B cell (primary cell): Measurements from ENCODE around the gene EP400. TPM values are rescaled to one million over a fixed set of nuclear protein-coding genes. Genes with fewer than 3 reads are reported as not detected.

Experiments used
- ATAC-seq: fragments of 200-7000 bp; cut with Tn5 transposase; one replicate; pipeline ENCODE4 v1.10.0; 2021; ENCODE audit warnings: low read depth, mild to moderate bottlenecking, moderate number of reproducible peaks, moderate library complexity
- CTCF ChIA-PET: fragments of 350-600 bp; sonication (Branson Sonifier 250); formaldehyde crosslinking; loops from one replicate; lab custom pipeline; 2021; ENCODE audit warnings: antibody characterized with exemption, inconsistent platforms; lab: Charles Lee
- POLR2A ChIA-PET: fragments of 350-600 bp; sonication (Branson Sonifier 250); formaldehyde crosslinking; loops from one replicate; lab custom pipeline; 2021; ENCODE audit warnings: antibody characterized with exemption; lab: Charles Lee
- DNase-seq: peaks from one replicate; pipeline ENCODE4 v3.0.0; 2013
- H2AFZ ChIP-seq: 2 replicates; pipeline ENCODE4 v1.6.1; 2012; ENCODE audit warnings: mild to moderate bottlenecking, low read depth, low read length; ENCODE audit not compliant: insufficient read depth, poor library complexity, severe bottlenecking
- H3K27ac ChIP-seq, 2 donors: 1 replicate in 1 of 2; 2 replicates in 1 of 2; pipeline ENCODE4 v1.5.1; 2012 to 2013; ENCODE audit warnings: low read length in 2 of 2, mild to moderate bottlenecking in 2 of 2, moderate library complexity in 1 of 2
- H3K27me3 ChIP-seq, 4 experiments: fragments of 200-600 bp in 1 of 4; sonication (generic) in 1 of 4; replicated peaks in 1 of 4; 1 replicate in 2 of 4; 2 replicates in 2 of 4; pipeline versions ENCODE4 v1.6.1 to v1.7.0; 2013 to 2016; ENCODE audit warnings: low read length in 3 of 4, mild to moderate bottlenecking in 2 of 4, mixed read lengths in 1 of 4, moderate library complexity in 1 of 4; ENCODE audit not compliant: insufficient read depth in 4 of 4, control insufficient read depth in 3 of 4; ENCODE audit errors: control extremely low read depth in 1 of 4
- H3K36me3 ChIP-seq, 2 experiments: replicated peaks in 1 of 2; 1 replicate in 1 of 2; 2 replicates in 1 of 2; pipeline versions ENCODE4 v1.6.1 to v1.7.1; 2013; ENCODE audit warnings: low read length in 1 of 2; ENCODE audit not compliant: insufficient read depth in 2 of 2, control insufficient read depth in 1 of 2; ENCODE audit errors: control extremely low read depth in 1 of 2, extremely low read depth in 1 of 2
- H3K4me1 ChIP-seq, 2 donors: fragments of 200-600 bp in 1 of 2; sonication (generic) in 1 of 2; 1 replicate in 1 of 2; 2 replicates in 1 of 2; pipeline versions ENCODE4 v1.5.1 to v1.6.1; 2013 to 2017; ENCODE audit warnings: low read length in 2 of 2; ENCODE audit not compliant: control insufficient read depth in 2 of 2, insufficient read depth in 2 of 2
- H3K4me2 ChIP-seq: replicated peaks from 2 replicates; pipeline ENCODE3; 2012; ENCODE audit warnings: mild to moderate bottlenecking, low read depth, low read length; ENCODE audit not compliant: poor library complexity, severe bottlenecking
- H3K4me3 ChIP-seq, 5 experiments: fragments of 200-600 bp in 1 of 5; sonication (generic) in 1 of 5; 1 replicate in 3 of 5; 2 replicates in 2 of 5; pipeline versions ENCODE4 v1.5.1 to v1.7.0; 2011 to 2016; ENCODE audit warnings: low read length in 4 of 5, mild to moderate bottlenecking in 4 of 5, low read depth in 2 of 5, control low read depth in 1 of 5, moderate library complexity in 1 of 5; ENCODE audit not compliant: insufficient read depth in 1 of 5; ENCODE audit errors: control extremely low read depth in 1 of 5, extremely low read depth in 1 of 5
- H3K79me2 ChIP-seq: fragments of 200-600 bp; sonication (generic); one replicate; pipeline ENCODE4 v1.6.0; 2016; ENCODE audit warnings: low read length; ENCODE audit not compliant: control insufficient read depth, insufficient read depth
- H3K9ac ChIP-seq: fragments of 200-600 bp; sonication (generic); 2 replicates; pipeline ENCODE4 v1.6.1; 2017; ENCODE audit warnings: mild to moderate bottlenecking, low read length, moderate library complexity
- H3K9me3 ChIP-seq, 3 donors: one replicate each; pipeline versions ENCODE4 v1.6.1 to v1.7.1; 2013; ENCODE audit warnings: low read length in 2 of 3; ENCODE audit not compliant: control insufficient read depth in 2 of 3, insufficient read depth in 1 of 3; ENCODE audit errors: control extremely low read depth in 1 of 3
- H4K20me1 ChIP-seq: 2 replicates; pipeline ENCODE4 v1.6.0; 2012; ENCODE audit warnings: mild to moderate bottlenecking, low read length; ENCODE audit not compliant: insufficient read depth, control insufficient read depth, poor library complexity, severe bottlenecking
- H3K27ac Mint-ChIP-seq: one replicate; pipeline ENCODE4 v1.8.0; 2021; ENCODE audit warnings: mixed read lengths
- H3K27me3 Mint-ChIP-seq: one replicate; pipeline ENCODE4 v1.8.0; 2021; ENCODE audit warnings: mixed read lengths
- H3K4me1 Mint-ChIP-seq: one replicate; pipeline ENCODE4 v1.8.0; 2021; ENCODE audit warnings: mixed read lengths
- H3K4me3 Mint-ChIP-seq: one replicate; pipeline ENCODE4 v1.8.0; 2021; ENCODE audit warnings: mixed read lengths
- H3K9me3 Mint-ChIP-seq: one replicate; pipeline ENCODE4 v1.8.0; 2022; ENCODE audit warnings: mixed read lengths; ENCODE audit not compliant: insufficient read depth
- EZH2 ChIP-seq: IDR thresholded peaks from 2 replicates; pipeline ENCODE4 v1.6.1; 2012; ENCODE audit warnings: borderline replicate concordance, low read depth, mild to moderate bottlenecking, moderate library complexity, low read length; ENCODE audit not compliant: insufficient read depth, poor library complexity, severe bottlenecking
- WGBS: methylation state at CpG from one replicate; pipeline ENCODE4 v1.1.5; 2013; ENCODE audit warnings: missing lambda C conversion rate; ENCODE audit not compliant: insufficient coverage; 5-methylcytosine and 5-hydroxymethylcytosine counted together
- intact Hi-C: fragments of 100-400 bp; cut with micrococcal nuclease; formaldehyde crosslinking; loops from one replicate; pipeline ENCODE4 v1.10.0; 2022
- polyA plus RNA-seq: library from polyadenylated mRNA; depleted of rRNA; stranded (reverse); fragments of >200 nt; gene quantifications from 2 replicates; pipeline ENCODE4 v1.2.3, GENCODE V29; 2012
- total RNA-seq, 2 donors: library from RNA; stranded (reverse); fragments of 120-200 nt in 1 of 2; gene quantifications; 1 replicate in 1 of 2; 2 replicates in 1 of 2; pipeline versions ENCODE4 v1.2.3 to v1.2.4, GENCODE V29; 2013 to 2022
- TF ChIP-seq, protein P1 (sequence below): fragments of 200-600 bp; IDR thresholded peaks from one replicate; pipeline ENCODE4 v1.8.0; 2022; ENCODE audit warnings: antibody characterized with exemption, mild to moderate bottlenecking

Gene EP400
- total and polyA plus RNA-seq, 2 donors (not counting 1 experiment from before 2014, with no cell fraction given), result 17.3 to 82.2 TPM

DNA sequence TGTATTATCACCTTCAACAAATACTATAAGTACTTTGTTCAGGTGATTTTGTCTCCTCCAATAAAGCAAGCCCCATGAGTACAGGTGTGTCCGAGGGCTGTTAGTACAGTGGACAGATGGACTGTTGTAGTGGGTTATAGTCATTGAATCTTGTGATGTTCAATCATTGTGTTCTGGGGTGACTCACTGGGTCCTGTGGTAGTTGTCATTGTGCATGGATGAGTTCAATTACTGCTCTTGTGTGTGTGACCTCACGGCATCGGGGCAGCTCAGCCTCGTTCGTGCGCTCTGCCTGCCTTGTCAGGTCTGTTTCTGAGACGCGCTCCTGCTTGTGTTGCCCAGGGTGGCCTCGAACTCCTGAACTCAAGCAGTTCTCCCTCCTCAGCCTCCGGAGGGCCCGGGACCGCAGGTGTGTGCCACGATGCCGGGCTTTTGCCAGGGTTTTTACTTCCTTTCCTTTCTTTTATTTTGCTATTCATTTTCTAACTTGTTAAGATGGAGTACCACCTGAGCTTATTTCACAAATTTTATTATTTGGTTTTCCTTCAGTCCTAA, 122.2 kb downstream of the EP400 start:
- H2AFZ ChIP-seq, result peak overlapping the region; percentile 44
- Mint-ChIP-seq H3K4me1 (peaks cover 70% of the 10 kb centered on the region), H3K4me3 (peak overlapping the region; percentile 80), H3K27ac (peak overlapping the region; percentile 93), H3K27me3 (no peaks in the 10 kb centered on the region), H3K9me3 (no peaks in the 10 kb centered on the region)
- ChIA-PET POLR2A (interaction anchor here (1.0 kb wide), 1 partner anchor 12 kb away, joined by 8 read pairs; no protein-coding TSS in a partner anchor), CTCF (interaction anchor here (1.1 to 1.8 kb wide), 2 partner anchors 9 to 15 kb away, joined by 4 to 7 read pairs; no protein-coding TSS in a partner anchor)
- no peaks in the 10 kb centered on the region for H3K27me3 ChIP-seq
- H3K9me3 ChIP-seq, result no peaks in the 10 kb centered on the region
- peaks cover 43% of the 10 kb centered on the region for H3K79me2 ChIP-seq
- DNase-seq, result peak; percentile 48
- peak overlapping the region; percentile 74 to 80 for H3K27ac ChIP-seq
- peak overlapping the region; percentile 73 for H3K4me2 ChIP-seq
- H3K4me3 ChIP-seq, result peak overlapping the region in 4 of 5 experiments; percentile 41 to 62 (median 57)
- peaks cover 1 to 53% of the 10 kb centered on the region in 2 experiments for H3K36me3 ChIP-seq
- H4K20me1 ChIP-seq, result no peaks in the 10 kb centered on the region
- no peak for TF ChIP-seq EZH2
- TF ChIP-seq, protein P1, sequence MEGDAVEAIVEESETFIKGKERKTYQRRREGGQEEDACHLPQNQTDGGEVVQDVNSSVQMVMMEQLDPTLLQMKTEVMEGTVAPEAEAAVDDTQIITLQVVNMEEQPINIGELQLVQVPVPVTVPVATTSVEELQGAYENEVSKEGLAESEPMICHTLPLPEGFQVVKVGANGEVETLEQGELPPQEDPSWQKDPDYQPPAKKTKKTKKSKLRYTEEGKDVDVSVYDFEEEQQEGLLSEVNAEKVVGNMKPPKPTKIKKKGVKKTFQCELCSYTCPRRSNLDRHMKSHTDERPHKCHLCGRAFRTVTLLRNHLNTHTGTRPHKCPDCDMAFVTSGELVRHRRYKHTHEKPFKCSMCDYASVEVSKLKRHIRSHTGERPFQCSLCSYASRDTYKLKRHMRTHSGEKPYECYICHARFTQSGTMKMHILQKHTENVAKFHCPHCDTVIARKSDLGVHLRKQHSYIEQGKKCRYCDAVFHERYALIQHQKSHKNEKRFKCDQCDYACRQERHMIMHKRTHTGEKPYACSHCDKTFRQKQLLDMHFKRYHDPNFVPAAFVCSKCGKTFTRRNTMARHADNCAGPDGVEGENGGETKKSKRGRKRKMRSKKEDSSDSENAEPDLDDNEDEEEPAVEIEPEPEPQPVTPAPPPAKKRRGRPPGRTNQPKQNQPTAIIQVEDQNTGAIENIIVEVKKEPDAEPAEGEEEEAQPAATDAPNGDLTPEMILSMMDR, result no peak
- H3K4me1 ChIP-seq, result peaks cover 68 to 76% of the 10 kb centered on the region in 2 donors
- intact Hi-C loops, result loop anchor here (1.0 to 10.0 kb wide), 3 partner anchors 12 to 147 kb away; partner anchors contain the start of genes DDX51, NOC4L and PUS1
- 61% methylated on average over 9 of the region's 14 CpGs for WGBS
- H3K9ac ChIP-seq, result peak overlapping the region; percentile 57
- ATAC-seq, result peak; percentile 47

- Mint-ChIP-seq H3K4me1 (peaks cover 52% of the 10 kb centered on the region), H3K4me3 (peak overlapping the region; percentile 39), H3K27me3 (no peaks in the 10 kb centered on the region), H3K27ac (peak overlapping the region; percentile 87), H3K9me3 (no peaks in the 10 kb centered on the region)
- H3K4me3 ChIP-seq, result no peak overlapping the region
- TF ChIP-seq, protein P1, result no peak
- no peak for TF ChIP-seq EZH2
- no peaks in the 10 kb centered on the region for H4K20me1 ChIP-seq
- no peak overlapping the region for H3K4me2 ChIP-seq
- no peaks in the 10 kb centered on the region for H3K9me3 ChIP-seq
- intact Hi-C loops, result loop anchor here (10.0 kb wide), 1 partner anchor 149 kb away; the partner anchor contains the start of gene PUS1
- H3K4me1 ChIP-seq, result peaks cover 45 to 53% of the 10 kb centered on the region in 2 donors
- no peaks in the 10 kb centered on the region for H3K27me3 ChIP-seq
- no peak overlapping the region for H2AFZ ChIP-seq
- peaks cover 4 to 52% of the 10 kb centered on the region in 2 experiments for H3K36me3 ChIP-seq
- peaks cover 47% of the 10 kb centered on the region for H3K79me2 ChIP-seq
- 97% methylated on average over 14 of the region's 14 CpGs for WGBS
- peak overlapping the region in 1 of 2 donors; percentile 80 for H3K27ac ChIP-seq
- POLR2A ChIA-PET, result no interaction called here
- H3K9ac ChIP-seq, result no peak overlapping the region
- CTCF ChIA-PET, result no interaction called here
- ATAC-seq, result no peak
- no peak for DNase-seq
Measured at GRCh38 chr12:132074216-132074615, 124.5 kb downstream of the EP400 start.
